Activated T-cell treated with anti-CD3 and anti-CD28 coated beads, Interleukin-2, amount 50 U/mL, for 24 hours (primary cell): ENCODE measurements around the gene LDHD.

Experiments
- DNase-seq: peaks from one replicate; pipeline ENCODE4 v3.0.0-alpha.2; 2020
- H3K27ac Mint-ChIP-seq: 2 replicates; pipeline ENCODE4 v1.8.0; 2020; ENCODE audit warnings: mild to moderate bottlenecking, mixed read lengths
- H3K27me3 Mint-ChIP-seq: 2 replicates; pipeline ENCODE4 v1.8.0; 2020; ENCODE audit warnings: mixed read lengths
- H3K36me3 Mint-ChIP-seq: 2 replicates; pipeline ENCODE4 v1.8.0; 2020; ENCODE audit warnings: low read depth, mixed read lengths
- H3K4me1 Mint-ChIP-seq: 2 replicates; pipeline ENCODE4 v1.8.0; 2020; ENCODE audit warnings: low read depth, mixed read lengths
- H3K4me3 Mint-ChIP-seq: 2 replicates; pipeline ENCODE4 v1.8.0; 2020; ENCODE audit warnings: mild to moderate bottlenecking, moderate library complexity, mixed read lengths
- H3K9me3 Mint-ChIP-seq: 2 replicates; pipeline ENCODE4 v1.8.0; 2020; ENCODE audit warnings: mixed read lengths

LDHD gene

DNA sequence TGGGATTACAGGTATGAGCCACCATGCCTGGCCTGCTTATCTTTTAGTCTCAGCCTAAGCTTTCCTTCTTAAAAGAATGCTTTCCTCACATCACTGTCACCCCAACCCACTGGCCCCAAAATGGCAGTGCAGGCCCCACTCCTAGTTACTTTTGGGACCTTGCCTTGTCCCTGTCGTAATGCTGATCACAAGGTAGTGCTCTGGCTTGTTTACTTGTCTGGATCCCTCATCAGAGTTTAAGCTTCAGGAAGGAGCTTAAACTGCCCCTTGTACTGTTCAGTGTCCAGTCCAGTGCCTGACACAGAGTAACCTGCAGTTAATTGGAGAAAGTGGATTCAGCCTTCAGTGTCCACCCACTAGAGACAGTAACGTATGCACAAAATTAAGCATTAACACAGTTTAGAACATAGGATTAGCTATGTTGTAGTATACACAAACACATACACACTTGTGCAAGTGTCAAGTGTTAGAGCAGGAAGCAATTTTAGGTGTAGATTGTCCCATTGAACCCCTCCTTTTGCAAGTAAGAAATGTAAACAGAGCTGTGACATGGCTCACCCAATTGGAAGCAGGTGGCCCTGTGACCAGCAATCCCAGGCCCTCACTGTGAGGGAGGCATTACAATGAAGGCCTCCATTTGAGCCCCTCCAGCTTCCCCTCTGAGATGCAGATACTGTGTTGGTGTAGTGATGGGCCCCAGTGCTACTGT lies 44.2 kb downstream of the LDHD start:
- Mint-ChIP-seq H3K4me3 (no peak overlapping the region), H3K27ac (no peak overlapping the region), H3K27me3 (no peaks in the 10 kb centered on the region), H3K36me3 (peaks cover 8% of the 10 kb centered on the region), H3K9me3 (peaks cover 3% of the 10 kb centered on the region), H3K4me1 (peaks cover 53% of the 10 kb centered on the region)
- no peak for DNase-seq

- H3K4me1 Mint-ChIP-seq = peaks cover 51% of the 10 kb centered on the region
Measured at GRCh38 chr16:75071621-75072020, 45.0 kb downstream of the LDHD start.

GRCh38 chr16:75070012-75070841 lies 46.4 kb downstream of the LDHD start:
- Mint-ChIP-seq H3K36me3 (peaks cover 3% of the 10 kb centered on the region), H3K27me3 (no peaks in the 10 kb centered on the region), H3K4me3 (no peak overlapping the region), H3K9me3 (no peaks in the 10 kb centered on the region), H3K27ac (peak overlapping the region; percentile 34), H3K4me1 (peaks cover 48% of the 10 kb centered on the region)
- no peak for DNase-seq

More at GRCh38 chr16:75071621-75072020, 45.0 kb downstream of the LDHD start:
- Mint-ChIP-seq H3K36me3 (peaks cover 6% of the 10 kb centered on the region), H3K27ac (no peak overlapping the region), H3K4me3 (no peak overlapping the region), H3K27me3 (no peaks in the 10 kb centered on the region), H3K9me3 (no peaks in the 10 kb centered on the region)
- no peak for DNase-seq

DNA sequence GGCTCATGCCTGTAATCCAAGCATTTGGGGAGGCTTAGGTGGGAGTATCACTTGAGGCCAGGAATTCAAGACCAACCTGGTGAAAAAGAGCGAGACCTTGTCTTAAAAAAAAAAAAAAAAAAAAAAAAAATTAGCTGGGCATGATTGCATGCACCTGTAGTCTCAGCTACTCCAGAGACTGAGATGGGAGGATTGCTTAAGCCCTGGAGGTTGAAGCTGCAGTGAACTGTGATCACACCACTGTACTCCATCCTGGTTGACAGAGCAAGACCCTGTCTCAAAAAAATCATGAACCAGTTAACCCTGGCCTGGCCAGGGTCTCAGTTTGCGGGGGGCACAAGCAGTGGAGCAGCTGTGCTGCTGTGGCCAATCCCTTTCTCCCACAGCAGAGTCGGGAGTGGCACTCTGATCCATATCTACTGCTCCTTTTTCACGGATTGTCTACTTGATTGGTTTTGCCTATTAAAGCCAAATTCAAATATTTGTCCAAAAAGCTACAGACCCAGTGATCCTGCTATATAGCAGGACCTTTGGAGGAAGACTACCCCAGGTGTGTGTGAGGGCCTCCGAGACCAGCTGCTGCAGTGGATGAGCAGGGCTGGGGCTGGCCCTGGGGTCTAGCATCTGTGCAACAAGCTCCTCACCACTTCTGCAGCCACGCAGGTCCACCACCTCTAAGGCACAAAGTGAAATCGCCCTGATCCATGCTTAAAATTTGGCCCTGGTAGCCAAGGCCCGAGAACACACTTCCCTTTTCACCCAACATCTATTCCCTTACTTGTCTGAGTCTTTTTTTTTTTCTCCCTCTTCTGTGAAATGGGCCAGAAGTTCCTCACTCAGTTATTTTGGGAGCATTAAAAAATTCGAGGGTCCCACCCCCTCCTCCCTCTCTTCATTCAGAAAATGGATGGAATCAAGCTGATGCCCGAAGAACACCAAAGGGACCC lies 48.2 kb downstream of the LDHD start:
- H3K4me3 Mint-ChIP-seq = no peak overlapping the region
- no peaks in the 10 kb centered on the region for H3K9me3 Mint-ChIP-seq
- peaks cover 48% of the 10 kb centered on the region for H3K4me1 Mint-ChIP-seq
- H3K36me3 Mint-ChIP-seq = no peaks in the 10 kb centered on the region
- no peak overlapping the region for H3K27ac Mint-ChIP-seq
- H3K27me3 Mint-ChIP-seq = no peaks in the 10 kb centered on the region
- DNase-seq = no peak

DNA sequence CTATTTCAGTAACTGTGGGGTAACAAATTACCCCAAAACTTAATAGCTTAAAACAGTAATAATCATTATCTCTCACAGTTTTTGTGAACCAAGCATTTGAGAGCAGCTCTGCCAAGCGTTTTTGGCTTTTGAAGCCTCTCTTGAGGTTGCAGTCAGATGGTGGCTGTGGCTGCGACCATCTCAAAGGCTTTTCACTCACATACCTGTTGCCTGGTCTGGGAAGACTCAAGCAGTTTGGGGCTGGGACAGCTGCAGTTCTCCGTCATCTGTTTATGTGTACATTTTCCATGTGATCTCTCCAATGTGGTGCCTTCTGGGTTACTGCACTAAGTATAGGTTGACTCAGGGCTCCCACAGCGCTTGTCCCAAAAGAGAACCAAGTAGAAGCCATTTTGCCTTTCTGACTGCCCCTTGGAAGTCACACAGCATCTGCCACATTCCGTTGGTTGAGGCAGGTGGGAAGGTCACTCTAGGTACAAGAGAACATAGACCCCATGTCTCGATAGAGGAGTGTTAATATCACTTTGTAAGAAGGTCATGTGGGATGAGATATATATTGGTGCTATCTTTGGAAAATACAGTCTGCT lies 49.6 kb downstream of the LDHD start:
- Mint-ChIP-seq H3K4me1 (peaks cover 52% of the 10 kb centered on the region), H3K27ac (no peak overlapping the region), H3K27me3 (no peaks in the 10 kb centered on the region), H3K9me3 (no peaks in the 10 kb centered on the region), H3K4me3 (no peak overlapping the region), H3K36me3 (no peaks in the 10 kb centered on the region)
- no peak for DNase-seq

GRCh38 chr16:75065521-75066149 lies 50.9 kb downstream of the LDHD start:
- DNase-seq = no peak
- no peaks in the 10 kb centered on the region for H3K9me3 Mint-ChIP-seq
- H3K4me3 Mint-ChIP-seq = no peak overlapping the region
- no peaks in the 10 kb centered on the region for H3K27me3 Mint-ChIP-seq
- H3K36me3 Mint-ChIP-seq = no peaks in the 10 kb centered on the region
- no peak overlapping the region for H3K27ac Mint-ChIP-seq
- peaks cover 55% of the 10 kb centered on the region for H3K4me1 Mint-ChIP-seq

- Mint-ChIP-seq H3K4me1 (peaks cover 53% of the 10 kb centered on the region), H3K9me3 (no peaks in the 10 kb centered on the region), H3K27me3 (no peaks in the 10 kb centered on the region), H3K4me3 (peak overlapping the region; percentile 63), H3K27ac (peak overlapping the region; percentile 86), H3K36me3 (no peaks in the 10 kb centered on the region)
- peak; percentile 47 for DNase-seq
Measured at GRCh38 chr16:75065149-75065505, 51.5 kb downstream of the LDHD start.

GRCh38 chr16:75064403-75065148 lies 52.0 kb downstream of the LDHD start:
- no peaks in the 10 kb centered on the region for H3K9me3 Mint-ChIP-seq
- H3K4me1 Mint-ChIP-seq = peaks cover 55% of the 10 kb centered on the region
- peak; percentile 39 for DNase-seq
- no peaks in the 10 kb centered on the region for H3K27me3 Mint-ChIP-seq
- no peaks in the 10 kb centered on the region for H3K36me3 Mint-ChIP-seq
- H3K4me3 Mint-ChIP-seq = peak overlapping the region; percentile 63
- peak overlapping the region; percentile 86 for H3K27ac Mint-ChIP-seq

- peak overlapping the region; percentile 57 for H3K27ac Mint-ChIP-seq
- peaks cover 55% of the 10 kb centered on the region for H3K4me1 Mint-ChIP-seq
- no peaks in the 10 kb centered on the region for H3K9me3 Mint-ChIP-seq
Measured at GRCh38 chr16:75063549-75064088, 53.0 kb downstream of the LDHD start.

GRCh38 chr16:75062976-75063346 lies 53.6 kb downstream of the LDHD start:
- peak overlapping the region; percentile 47 for H3K27ac Mint-ChIP-seq

More at GRCh38 chr16:75063549-75064088, 53.0 kb downstream of the LDHD start:
- Mint-ChIP-seq H3K4me3 (no peak overlapping the region), H3K36me3 (no peaks in the 10 kb centered on the region), H3K27me3 (no peaks in the 10 kb centered on the region)
- DNase-seq = no peak

DNA sequence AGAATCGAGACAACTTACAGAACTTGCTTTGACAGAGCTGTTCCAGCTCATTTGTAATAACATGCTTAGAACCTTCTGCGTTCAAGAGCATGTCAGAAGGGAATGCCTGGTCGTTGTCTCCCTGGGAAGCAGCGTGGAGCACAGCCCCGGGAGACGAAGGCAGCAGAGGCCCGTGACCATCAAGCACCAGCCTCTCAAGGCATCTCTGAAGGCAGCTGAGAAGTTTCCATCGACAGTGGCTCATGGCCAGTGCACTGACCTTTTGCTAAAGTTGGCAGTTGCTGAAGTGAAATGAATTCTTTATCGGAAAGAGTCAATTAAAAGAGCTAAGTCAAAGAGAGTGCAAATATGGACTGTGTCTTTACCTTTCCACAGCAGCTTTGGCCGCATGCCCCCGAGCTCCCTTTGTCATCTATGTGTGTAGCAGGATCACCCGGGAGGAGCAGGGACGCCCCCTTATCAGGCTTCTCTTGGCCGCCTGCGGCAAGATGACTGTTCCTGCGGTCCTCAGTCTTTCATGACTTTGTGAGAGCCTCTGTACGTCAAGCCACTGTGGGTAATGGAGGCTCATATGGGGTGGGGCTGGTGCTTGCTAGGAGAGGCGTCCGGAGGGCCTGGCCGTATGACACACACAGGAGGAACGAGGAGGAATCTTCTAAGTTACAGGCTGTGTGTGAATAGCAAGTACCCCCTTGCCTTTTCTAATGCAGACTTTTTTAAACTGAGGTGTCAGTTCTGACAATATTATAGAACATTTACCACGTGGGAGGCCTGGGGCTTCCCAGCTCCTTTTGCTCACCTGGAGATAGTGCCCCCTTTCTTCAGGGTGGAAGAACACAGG lies 54.2 kb downstream of the LDHD start:
- no peak overlapping the region for H3K4me3 Mint-ChIP-seq
- H3K9me3 Mint-ChIP-seq = no peaks in the 10 kb centered on the region
- DNase-seq = no peak
- H3K27me3 Mint-ChIP-seq = no peaks in the 10 kb centered on the region
- no peaks in the 10 kb centered on the region for H3K36me3 Mint-ChIP-seq
- H3K4me1 Mint-ChIP-seq = peaks cover 52% of the 10 kb centered on the region
- H3K27ac Mint-ChIP-seq = peak overlapping the region; percentile 47

More at GRCh38 chr16:75062976-75063346, 53.6 kb downstream of the LDHD start:
- DNase-seq = no peak
- Mint-ChIP-seq H3K36me3 (no peaks in the 10 kb centered on the region), H3K27me3 (no peaks in the 10 kb centered on the region), H3K9me3 (no peaks in the 10 kb centered on the region), H3K4me1 (peaks cover 55% of the 10 kb centered on the region), H3K4me3 (no peak overlapping the region)
